Cardiac fibroblast (primary cell): ENCODE data around the gene TLL2.
A peak's percentile ranks its signal among the peaks of the same experiment; 100 is the strongest.

Experiments used
- DNase-seq, 2 donors: peaks; one replicate each; pipeline versions ENCODE4 v3.0.0 to v3.0.0-alpha.2; 2010; ENCODE audit warnings: low read depth in 2 of 2
- H3K4me3 ChIP-seq, 2 donors: replicated peaks in 1 of 2; 1 replicate in 1 of 2; 2 replicates in 1 of 2; pipeline ENCODE4 v1.5.1; 2011; ENCODE audit warnings: low read depth in 2 of 2, low read length in 2 of 2, mild to moderate bottlenecking in 2 of 2, moderate library complexity in 1 of 2
- CTCF ChIP-seq: IDR thresholded peaks from one replicate; pipeline ENCODE4 v1.5.1; 2011; ENCODE audit warnings: low read depth, mild to moderate bottlenecking, low read length, inconsistent platforms

The TLL2 gene

DNA sequence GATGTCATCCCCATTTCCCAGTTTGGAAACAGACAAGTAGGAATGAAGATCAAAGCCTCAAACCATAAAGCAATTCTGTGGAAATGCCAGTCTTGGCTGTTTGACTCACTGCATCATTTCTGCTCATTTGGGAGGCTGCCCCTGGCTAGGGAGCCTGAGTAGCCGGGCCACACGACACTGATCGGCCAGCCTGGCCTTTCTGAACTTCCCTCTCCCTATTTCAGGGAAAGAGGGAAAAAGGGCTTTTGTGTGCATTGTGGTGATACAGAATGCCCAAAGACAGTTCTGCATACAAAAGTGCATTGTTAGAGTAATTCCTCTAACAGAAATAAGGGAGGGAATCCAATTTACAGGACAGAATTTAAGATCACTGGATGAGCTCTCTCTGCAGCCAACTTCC, 113.3 kb downstream of the TLL2 start:
- H3K4me3 ChIP-seq, result no peak overlapping the region
- DNase-seq, result no peak
- no peak for TF ChIP-seq CTCF

DNA sequence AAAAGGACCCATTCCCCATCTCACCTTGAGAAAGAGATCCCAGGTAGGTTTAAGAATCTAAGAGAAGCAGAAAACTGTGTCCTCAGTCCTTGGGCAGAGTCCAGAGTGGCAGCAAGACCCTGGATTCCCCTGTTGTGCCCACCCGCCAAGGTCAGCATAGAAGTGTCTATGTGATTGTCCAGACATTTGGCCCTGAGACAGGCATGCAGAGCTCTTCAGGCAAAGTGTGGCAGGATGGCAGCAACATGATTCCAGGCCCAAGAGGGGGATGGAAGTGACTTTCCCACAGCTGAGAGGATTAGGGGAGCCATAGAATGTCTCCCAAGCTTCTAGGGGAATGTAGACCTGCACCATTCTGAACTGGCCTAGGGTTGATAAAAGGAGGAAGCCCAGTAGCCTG, 115.8 kb downstream of the TLL2 start:
- H3K4me3 ChIP-seq, result no peak overlapping the region
- no peak for TF ChIP-seq CTCF
- no peak for DNase-seq

DNA sequence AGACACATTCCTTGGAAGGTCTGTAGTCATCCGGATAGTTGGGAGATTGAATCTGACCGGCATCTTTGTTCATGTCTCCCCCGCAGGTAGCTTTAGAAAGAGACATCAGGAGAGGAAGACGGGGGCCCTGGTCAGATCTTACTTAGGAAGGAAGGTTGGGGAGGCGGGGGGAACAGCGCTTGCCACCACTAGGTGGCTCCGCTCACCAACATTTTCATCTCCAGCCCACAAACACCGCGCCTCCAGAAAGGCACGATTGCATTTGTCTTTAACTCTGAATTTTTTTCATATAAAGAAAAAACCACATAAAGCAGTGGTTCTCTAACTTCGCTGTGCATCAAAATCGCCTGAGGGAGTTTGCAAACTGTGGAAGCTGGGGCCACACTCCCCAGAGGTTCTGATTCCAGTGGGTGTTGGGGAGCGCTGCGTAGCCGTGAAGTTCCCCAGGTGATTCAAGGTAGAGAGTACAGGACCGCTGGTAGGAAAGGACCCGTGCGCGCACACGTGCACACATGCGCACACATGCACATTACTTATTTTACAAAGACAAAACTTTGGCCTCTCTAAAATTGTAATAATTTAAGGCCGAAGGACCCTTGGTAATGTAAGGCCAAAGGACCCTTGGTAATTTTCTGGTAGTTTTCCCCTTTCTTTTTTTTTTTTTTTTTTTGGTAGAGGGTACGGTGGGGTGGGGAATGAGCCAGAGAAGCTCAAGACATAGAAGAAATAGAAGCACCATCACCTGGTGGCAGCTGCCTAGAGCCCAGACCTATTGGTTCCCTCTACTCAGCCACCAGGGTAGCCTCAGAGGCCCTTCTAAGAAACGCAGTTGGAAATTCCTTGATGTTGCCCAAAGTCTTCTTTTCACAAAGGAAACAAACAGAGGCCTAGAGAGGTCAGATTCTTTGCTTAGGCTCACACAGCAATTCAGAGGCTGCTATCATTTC, 117.5 kb downstream of the TLL2 start:
- DNase-seq, result peak; percentile 80 to 82
- H3K4me3 ChIP-seq, result no peak overlapping the region
- peak; percentile 84 for TF ChIP-seq CTCF

- H3K4me3 ChIP-seq, result no peak overlapping the region
- TF ChIP-seq CTCF, result no peak
- DNase-seq, result no peak
Measured at GRCh38 chr10:96390460-96390864, 123.3 kb downstream of the TLL2 start.

- no peak overlapping the region for H3K4me3 ChIP-seq
- TF ChIP-seq CTCF, result no peak
- DNase-seq, result no peak
Measured at GRCh38 chr10:96389785-96390184, 123.9 kb downstream of the TLL2 start.

GRCh38 chr10:96387601-96388000, 126.1 kb downstream of the TLL2 start:
- no peak overlapping the region for H3K4me3 ChIP-seq
- DNase-seq, result no peak
- TF ChIP-seq CTCF, result no peak
